Measurements from ENCODE around the gene TNK1. TPM values are rescaled to one million over a fixed set of nuclear protein-coding genes. Genes with fewer than 3 reads are reported as not detected.

The TNK1 gene
- total RNA-seq, 1 experiment from 2014 or later = 6.1 TPM

GRCh38 chr17:7389924-7390910 lies 9.3 kb downstream of the TNK1 start:
- no peaks in the 10 kb centered on the region for H3K4me1 Mint-ChIP-seq (ENCODE audit: low read depth, unreplicated experiment)
- CTCF ChIA-PET = no interaction called here

GRCh38 chr17:7391307-7391706 lies 10.4 kb downstream of the TNK1 start:
- no peaks in the 10 kb centered on the region for H3K36me3 Mint-ChIP-seq (ENCODE audit: insufficient read depth, unreplicated experiment)
- no peak overlapping the region for H3K4me3 Mint-ChIP-seq (ENCODE audit: unreplicated experiment)
- no peaks in the 10 kb centered on the region for H3K36me3 ChIP-seq (ENCODE audit: control insufficient read depth, insufficient read depth, low read length)

More at GRCh38 chr17:7389924-7390910, 9.3 kb downstream of the TNK1 start:
- no peaks in the 10 kb centered on the region for H3K9me3 Mint-ChIP-seq (ENCODE audit: unreplicated experiment)
- no peak for TF ChIP-seq CTCF (IDR thresholded peaks at IDR 0.05; ENCODE audit: insufficient read depth in 1 of 2, low read depth in 1 of 2, low read length in 1 of 2, severe bottlenecking in 1 of 2, unreplicated experiment in 1 of 2)
- no peak for DNase-seq
- no peak overlapping the region for H3K4me3 Mint-ChIP-seq (ENCODE audit: unreplicated experiment)
- H3K27me3 ChIP-seq (replicated peaks; ENCODE audit: control insufficient read depth, insufficient read depth, low read length) = no peaks in the 10 kb centered on the region
- BruUV-seq (replicated peaks) = no TSS peak
- intact Hi-C loops (cut with micrococcal nuclease; ENCODE audit: unreplicated experiment) = no loop called here
- H3K9me3 ChIP-seq = no peaks in the 10 kb centered on the region
- POLR2A ChIA-PET = interaction anchor here (0.6 kb wide), 1 partner anchor 231 kb away, joined by 5 read pairs; no protein-coding TSS in a partner anchor
- peaks cover 2% of the 10 kb centered on the region; the same call in 1 of the 2 replicates for H3K4me1 ChIP-seq
- H3K36me3 Mint-ChIP-seq (ENCODE audit: insufficient read depth, unreplicated experiment) = no peaks in the 10 kb centered on the region
- H3K27me3 Mint-ChIP-seq (ENCODE audit: insufficient read depth, unreplicated experiment) = no peaks in the 10 kb centered on the region
- no peak overlapping the region for H3K27ac Mint-ChIP-seq (ENCODE audit: unreplicated experiment)
- no peak overlapping the region for H3K4me3 ChIP-seq (ENCODE audit: low read depth, low read length)
- no peaks in the 10 kb centered on the region for H3K36me3 ChIP-seq (ENCODE audit: control insufficient read depth, insufficient read depth, low read length)

More at GRCh38 chr17:7391307-7391706, 10.4 kb downstream of the TNK1 start:
- DNase-seq = no peak
- H3K27ac Mint-ChIP-seq (ENCODE audit: unreplicated experiment) = no peak overlapping the region
- Histone ChIP-seq H3K4me1 (peaks cover 3% of the 10 kb centered on the region; the same call in 1 of the 2 replicates), H3K27me3 (replicated peaks; ENCODE audit: control insufficient read depth, insufficient read depth, low read length) (no peaks in the 10 kb centered on the region), H3K4me3 (ENCODE audit: low read depth, low read length) (no peak overlapping the region), H3K9me3 (no peaks in the 10 kb centered on the region)
- H3K27me3 Mint-ChIP-seq (ENCODE audit: insufficient read depth, unreplicated experiment) = no peaks in the 10 kb centered on the region
- H3K9me3 Mint-ChIP-seq (ENCODE audit: unreplicated experiment) = no peaks in the 10 kb centered on the region
- H3K4me1 Mint-ChIP-seq (ENCODE audit: low read depth, unreplicated experiment) = no peaks in the 10 kb centered on the region
- no peak for TF ChIP-seq CTCF (IDR thresholded peaks at IDR 0.05; ENCODE audit: insufficient read depth in 1 of 2, low read depth in 1 of 2, low read length in 1 of 2, severe bottlenecking in 1 of 2, unreplicated experiment in 1 of 2)
- CTCF ChIA-PET = no interaction called here
- POLR2A ChIA-PET = no interaction called here
- intact Hi-C loops (cut with micrococcal nuclease; ENCODE audit: unreplicated experiment) = no loop called here
- BruUV-seq (replicated peaks) = no TSS peak

All from Caco-2 (cell line).